Mesenchymal stem cell (in vitro differentiated cells and primary cell): ENCODE data around the gene ABI3BP.
A peak's percentile ranks its signal among the peaks of the same experiment; 100 is the strongest.

ENCODE experiments used
- DNase-seq: peaks from one replicate; pipeline ENCODE4 v3.0.0-alpha.2; 2013
- H2AFZ ChIP-seq: one replicate; pipeline ENCODE4 v1.6.1; 2013; ENCODE audit warnings: low read depth, mild to moderate bottlenecking, control low read depth, inconsistent platforms, low read length, moderate library complexity
- H2AK5ac ChIP-seq: 2 replicates; pipeline ENCODE4 v1.6.1; 2013; ENCODE audit warnings: low read length, moderate library complexity, mild to moderate bottlenecking, inconsistent platforms; ENCODE audit not compliant: severe bottlenecking
- H2BK120ac ChIP-seq: one replicate; pipeline ENCODE4 v1.6.1; 2013; ENCODE audit warnings: low read depth, mild to moderate bottlenecking, inconsistent platforms, low read length, moderate library complexity
- H2BK12ac ChIP-seq, 2 experiments: one replicate each; pipeline ENCODE4 v1.6.1; 2013; ENCODE audit warnings: inconsistent platforms in 2 of 2, low read length in 2 of 2, mild to moderate bottlenecking in 2 of 2, moderate library complexity in 2 of 2, control low read depth in 1 of 2
- H2BK15ac ChIP-seq: one replicate; pipeline ENCODE4 v1.6.1; 2013; ENCODE audit warnings: mild to moderate bottlenecking, low read depth, inconsistent platforms; ENCODE audit not compliant: poor library complexity, severe bottlenecking
- H2BK5ac ChIP-seq: 2 replicates; pipeline ENCODE4 v1.6.1; 2013; ENCODE audit warnings: low read depth, mild to moderate bottlenecking, low read length, control low read depth, inconsistent platforms; ENCODE audit not compliant: poor library complexity, severe bottlenecking
- H3K14ac ChIP-seq, 2 experiments: one replicate each; pipeline ENCODE4 v1.6.1; 2013; ENCODE audit warnings: inconsistent platforms in 2 of 2, low read length in 2 of 2, control low read depth in 1 of 2, mild to moderate bottlenecking in 1 of 2, moderate library complexity in 1 of 2
- H3K18ac ChIP-seq, 2 experiments: one replicate each; pipeline ENCODE4 v1.6.1; 2013; ENCODE audit warnings: inconsistent platforms in 2 of 2, low read length in 2 of 2, control low read depth in 1 of 2, low read depth in 1 of 2, mild to moderate bottlenecking in 1 of 2
- H3K23ac ChIP-seq, 2 experiments: one replicate each; pipeline ENCODE4 v1.6.1; 2013; ENCODE audit warnings: inconsistent platforms in 2 of 2, low read length in 2 of 2, mild to moderate bottlenecking in 2 of 2, moderate library complexity in 2 of 2, control low read depth in 1 of 2
- H3K27ac ChIP-seq: 2 replicates; pipeline ENCODE4 v1.5.1; 2013; ENCODE audit warnings: mild to moderate bottlenecking, moderate library complexity, low read length, control low read depth, inconsistent platforms; ENCODE audit not compliant: poor library complexity, severe bottlenecking
- H3K27me3 ChIP-seq, 2 experiments: 2 replicates each; pipeline versions ENCODE4 v1.6.1 to v1.7.0; 2013; ENCODE audit warnings: low read length in 2 of 2, mild to moderate bottlenecking in 2 of 2, moderate library complexity in 2 of 2, control low read depth in 1 of 2, inconsistent platforms in 1 of 2; ENCODE audit not compliant: control insufficient read depth in 1 of 2, insufficient read depth in 1 of 2
- H3K36me3 ChIP-seq, 2 experiments: 2 replicates each; pipeline versions ENCODE4 v1.6.1 to v1.7.0; 2013; ENCODE audit warnings: low read length in 2 of 2, control low read depth in 1 of 2, inconsistent platforms in 1 of 2, low read depth in 1 of 2, mild to moderate bottlenecking in 1 of 2; ENCODE audit not compliant: insufficient read depth in 2 of 2, control insufficient read depth in 1 of 2
- H3K4ac ChIP-seq, 2 experiments: one replicate each; pipeline ENCODE4 v1.6.1; 2013; ENCODE audit warnings: inconsistent platforms in 2 of 2, low read length in 2 of 2, mild to moderate bottlenecking in 2 of 2, moderate library complexity in 2 of 2, control low read depth in 1 of 2, low read depth in 1 of 2
- H3K4me1 ChIP-seq: 2 replicates; pipeline ENCODE4 v1.6.1; 2013; ENCODE audit warnings: low read depth, low read length, control low read depth; ENCODE audit not compliant: control insufficient read depth, insufficient read depth
- H3K4me2 ChIP-seq: 2 replicates; pipeline ENCODE4 v1.6.1; 2013; ENCODE audit warnings: low read length, mild to moderate bottlenecking, inconsistent platforms; ENCODE audit not compliant: poor library complexity, severe bottlenecking
- H3K4me3 ChIP-seq, 2 experiments: 2 replicates each; pipeline versions ENCODE4 v1.5.1 to v1.7.0; 2013; ENCODE audit warnings: low read length in 2 of 2, mild to moderate bottlenecking in 2 of 2, control low read depth in 1 of 2, low read depth in 1 of 2; ENCODE audit not compliant: insufficient read depth in 1 of 2
- H3K79me1 ChIP-seq: replicated peaks from 2 replicates; pipeline ENCODE4 v1.6.1; 2013; ENCODE audit warnings: mild to moderate bottlenecking, control low read depth, low read length, inconsistent platforms; ENCODE audit not compliant: poor library complexity, severe bottlenecking
- H3K9ac ChIP-seq: 2 replicates; pipeline ENCODE4 v1.7.0; 2013; ENCODE audit warnings: mild to moderate bottlenecking, low read length, moderate library complexity
- H3K9me3 ChIP-seq: 2 replicates; pipeline ENCODE4 v1.7.0; 2013; ENCODE audit warnings: mild to moderate bottlenecking, low read length; ENCODE audit not compliant: control insufficient read depth
- H4K8ac ChIP-seq: one replicate; pipeline ENCODE4 v1.6.1; 2013; ENCODE audit warnings: inconsistent platforms, mild to moderate bottlenecking, low read length, moderate library complexity
- H4K91ac ChIP-seq: one replicate; pipeline ENCODE4 v1.6.1; 2013; ENCODE audit warnings: mild to moderate bottlenecking, low read length, inconsistent platforms
- WGBS: methylation state at CpG from one replicate; pipeline ENCODE4 v1.1.7; 2013; ENCODE audit warnings: mixed read lengths; 5-methylcytosine and 5-hydroxymethylcytosine counted together

Gene ABI3BP

DNA sequence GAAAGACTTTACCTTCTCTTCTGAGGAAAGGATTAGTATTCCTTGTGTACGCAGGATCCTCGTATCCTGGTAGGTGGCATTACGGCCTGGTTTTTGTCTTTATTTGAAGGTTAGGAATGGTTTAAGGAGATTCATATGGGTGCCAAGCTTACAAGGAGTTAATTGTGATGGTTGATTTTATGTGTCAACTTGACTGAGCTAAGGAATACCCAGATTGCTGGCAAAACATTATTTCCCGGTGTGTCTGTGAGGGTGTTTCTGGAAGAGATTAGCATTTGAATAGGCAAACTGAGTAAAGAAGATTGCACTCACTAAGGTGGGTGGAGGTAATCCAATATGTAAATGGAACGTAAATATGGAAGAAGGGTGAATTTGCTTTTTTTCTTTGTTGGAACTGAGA is 44.4 kb upstream of the ABI3BP start:
- Histone ChIP-seq H3K4me1 (no peaks in the 10 kb centered on the region), H3K14ac (no peak overlapping the region), H3K79me1 (no peaks in the 10 kb centered on the region), H2BK12ac (peak overlapping the region in 1 of 2 experiments; percentile 30), H2BK15ac (no peak overlapping the region), H3K36me3 (no peaks in the 10 kb centered on the region), H2BK5ac (no peak overlapping the region), H3K9me3 (peaks cover 12% of the 10 kb centered on the region), H3K27me3 (no peaks in the 10 kb centered on the region), H4K91ac (no peak overlapping the region), H3K4me3 (no peak overlapping the region), H2AFZ (no peak overlapping the region), H2BK120ac (no peak overlapping the region), H3K9ac (peak overlapping the region; percentile 28), H3K23ac (no peak overlapping the region), H3K18ac (no peak overlapping the region), H3K4me2 (no peak overlapping the region), H3K4ac (no peak overlapping the region), H2AK5ac (peak overlapping the region; percentile 60), H4K8ac (no peak overlapping the region), H3K27ac (no peak overlapping the region)
- no peak for DNase-seq
- WGBS = 94% methylated on average over 5 of the region's 5 CpGs

GRCh38 chr3:101036676-101037075 is 43.5 kb upstream of the ABI3BP start:
- Histone ChIP-seq H2BK12ac (peak overlapping the region in 1 of 2 experiments; percentile 75), H3K4me2 (no peak overlapping the region), H3K23ac (no peak overlapping the region), H2BK15ac (no peak overlapping the region), H2BK5ac (peak overlapping the region; percentile 85), H3K27me3 (no peaks in the 10 kb centered on the region), H3K14ac (no peak overlapping the region), H4K8ac (no peak overlapping the region), H3K79me1 (no peaks in the 10 kb centered on the region), H3K9me3 (peaks cover 21% of the 10 kb centered on the region), H3K4me3 (peak overlapping the region in 1 of 2 experiments; percentile 42), H3K4ac (no peak overlapping the region), H2BK120ac (no peak overlapping the region), H3K18ac (peak overlapping the region in 1 of 2 experiments; percentile 6), H4K91ac (peak overlapping the region; percentile 43), H2AK5ac (peak overlapping the region; percentile 95), H3K36me3 (no peaks in the 10 kb centered on the region), H2AFZ (no peak overlapping the region), H3K4me1 (no peaks in the 10 kb centered on the region), H3K9ac (peak overlapping the region; percentile 31), H3K27ac (peak overlapping the region; percentile 93)
- WGBS = 67% methylated on average over 3 of the region's 3 CpGs
- no peak for DNase-seq

DNA sequence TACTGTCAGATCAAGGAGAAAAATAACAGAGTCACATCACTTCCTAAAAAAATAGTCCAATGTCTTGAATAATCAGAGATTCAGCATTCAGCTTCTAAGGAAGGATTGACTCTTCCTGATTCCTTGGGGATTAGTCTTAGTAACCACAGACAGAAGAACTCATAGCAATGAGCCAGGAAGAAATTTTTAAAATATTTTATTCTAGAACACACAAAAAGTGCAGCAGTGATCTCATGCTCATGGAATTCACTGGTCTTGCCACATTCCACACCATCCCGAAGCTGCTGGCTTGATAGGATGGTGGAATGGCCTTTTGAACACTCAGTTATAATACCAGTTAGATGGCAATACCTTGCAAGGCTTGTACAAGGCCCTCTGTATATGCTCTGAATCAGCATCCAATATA is 43.0 kb upstream of the ABI3BP start:
- H3K27me3 ChIP-seq = no peaks in the 10 kb centered on the region
- no peak overlapping the region for H2AFZ ChIP-seq
- H3K27ac ChIP-seq = peak overlapping the region; percentile 93
- no peak overlapping the region for H3K23ac ChIP-seq
- H3K9me3 ChIP-seq = peaks cover 25% of the 10 kb centered on the region
- peak overlapping the region; percentile 72 for H3K9ac ChIP-seq
- H3K4ac ChIP-seq = no peak overlapping the region
- DNase-seq = peak; percentile 84
- peak overlapping the region; percentile 85 for H2BK5ac ChIP-seq
- H2BK15ac ChIP-seq = no peak overlapping the region
- H2BK120ac ChIP-seq = no peak overlapping the region
- no peak overlapping the region for H3K14ac ChIP-seq
- H3K18ac ChIP-seq = no peak overlapping the region
- H3K4me2 ChIP-seq = no peak overlapping the region
- WGBS = 0% methylated on average over 1 of the region's 1 CpG
- peak overlapping the region; percentile 43 for H4K91ac ChIP-seq
- peak overlapping the region in 1 of 2 experiments; percentile 75 for H2BK12ac ChIP-seq
- H3K4me3 ChIP-seq = peak overlapping the region in 1 of 2 experiments; percentile 42
- no peaks in the 10 kb centered on the region for H3K79me1 ChIP-seq
- no peak overlapping the region for H4K8ac ChIP-seq
- no peak overlapping the region for H2AK5ac ChIP-seq
- H3K4me1 ChIP-seq = no peaks in the 10 kb centered on the region
- H3K36me3 ChIP-seq = no peaks in the 10 kb centered on the region

DNA sequence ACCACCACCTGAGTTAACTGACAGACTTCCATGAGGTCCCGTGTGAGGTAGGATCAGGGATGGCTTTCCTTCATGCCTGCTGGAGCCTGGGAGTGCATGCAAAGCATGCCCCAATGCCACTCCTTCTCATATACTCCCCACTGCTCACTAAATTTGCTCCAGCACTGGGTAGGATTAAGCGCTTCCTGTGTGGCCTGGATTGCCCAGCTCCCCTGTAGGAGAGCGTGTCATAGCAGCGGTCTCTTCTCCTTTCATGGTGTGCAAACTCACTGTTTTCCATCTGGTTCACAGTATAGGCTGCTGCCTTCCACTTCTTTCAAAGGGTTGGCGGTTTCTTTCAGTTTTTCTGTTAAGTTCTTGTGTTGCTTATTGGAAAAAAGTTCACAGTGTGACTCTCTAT is 34.1 kb upstream of the ABI3BP start:
- Histone ChIP-seq H3K4me1 (no peaks in the 10 kb centered on the region), H3K36me3 (no peaks in the 10 kb centered on the region), H3K79me1 (no peaks in the 10 kb centered on the region), H3K14ac (no peak overlapping the region), H3K23ac (no peak overlapping the region), H2BK15ac (no peak overlapping the region), H3K27ac (no peak overlapping the region), H4K91ac (no peak overlapping the region), H3K4me2 (no peak overlapping the region), H2BK5ac (no peak overlapping the region), H2BK12ac (no peak overlapping the region), H3K4me3 (no peak overlapping the region), H4K8ac (no peak overlapping the region), H2AFZ (no peak overlapping the region), H3K4ac (no peak overlapping the region), H3K27me3 (no peaks in the 10 kb centered on the region), H3K18ac (no peak overlapping the region), H3K9ac (no peak overlapping the region), H2BK120ac (no peak overlapping the region), H2AK5ac (no peak overlapping the region), H3K9me3 (peaks cover 26% of the 10 kb centered on the region)
- WGBS = 99% methylated on average over 4 of the region's 5 CpGs
- DNase-seq = no peak
